Measurements from ENCODE around the gene CIROP. TPM values are rescaled to one million over a fixed set of nuclear protein-coding genes. Genes with fewer than 3 reads are reported as not detected.

CIROP gene
- total and polyA plus RNA-seq, 3 experiments from 2014 or later = not detected

GRCh38 chr14:23127861-23128260 is 23.1 kb upstream of the CIROP start:
- ChIA-PET POLR2A (no interaction called here), CTCF (interaction anchor here (3.8 kb wide), 1 partner anchor 7 kb away, joined by 19 read pairs; no protein-coding TSS in a partner anchor)
- Histone ChIP-seq H3K36me3 (ENCODE audit: insufficient read depth, low read length) (no peaks in the 10 kb centered on the region), H3K27me3 (ENCODE audit: insufficient read depth, low read length, poor library complexity, severe bottlenecking) (no peaks in the 10 kb centered on the region), H3K27ac (ENCODE audit: low read depth, low read length) (no peak overlapping the region), H3K4me3 (ENCODE audit: low read length) (no peak overlapping the region), H3K4me1 (ENCODE audit: insufficient read depth, low read length) (no peaks in the 10 kb centered on the region), H3K9me3 (ENCODE audit: low read length) (no peaks in the 10 kb centered on the region)
- Mint-ChIP-seq H3K27me3 (peaks cover 9 to 16% of the 10 kb centered on the region in 2 donors), H3K27ac (peak overlapping the region in 1 of 8 donors; percentile 49), H3K9me3 (no peaks in the 10 kb centered on the region), H3K4me3 (no peak overlapping the region), H3K4me1 (peaks cover 0 to 7% (median 1%) of the 10 kb centered on the region in 3 donors), H3K36me3 (no peaks in the 10 kb centered on the region)
- DNase-seq = no peak

- H3K36me3 ChIP-seq (ENCODE audit: insufficient read depth, low read length) = no peaks in the 10 kb centered on the region
- ChIA-PET POLR2A (no interaction called here), CTCF (no interaction called here)
- peaks cover 1% of the 10 kb centered on the region for H3K4me1 ChIP-seq (ENCODE audit: insufficient read depth, low read length)
- no peaks in the 10 kb centered on the region for H3K9me3 ChIP-seq (ENCODE audit: low read length)
- H3K27ac Mint-ChIP-seq = no peak overlapping the region
- no peak for DNase-seq
- H3K4me3 ChIP-seq (ENCODE audit: low read length) = no peak overlapping the region
- no peaks in the 10 kb centered on the region for H3K9me3 Mint-ChIP-seq
- H3K4me3 Mint-ChIP-seq = no peak overlapping the region
- H3K27me3 Mint-ChIP-seq = peaks cover 9 to 16% of the 10 kb centered on the region in 2 donors
- no peaks in the 10 kb centered on the region for H3K36me3 Mint-ChIP-seq
- no peak overlapping the region for H3K27ac ChIP-seq (ENCODE audit: low read depth, low read length)
- H3K4me1 Mint-ChIP-seq = peaks cover 0 to 7% (median 1%) of the 10 kb centered on the region in 3 donors
- H3K27me3 ChIP-seq (ENCODE audit: insufficient read depth, low read length, poor library complexity, severe bottlenecking) = no peaks in the 10 kb centered on the region
Measured at GRCh38 chr14:23126548-23127278, 21.9 kb upstream of the CIROP start.

GRCh38 chr14:23125933-23126524 is 21.2 kb upstream of the CIROP start:
- H3K4me1 Mint-ChIP-seq = peaks cover 6 to 13% (median 7%) of the 10 kb centered on the region in 3 donors
- H3K4me1 ChIP-seq (ENCODE audit: insufficient read depth, low read length) = peaks cover 8% of the 10 kb centered on the region
- DNase-seq = no peak
- no peaks in the 10 kb centered on the region for H3K36me3 ChIP-seq (ENCODE audit: insufficient read depth, low read length)
- no peak overlapping the region for H3K27ac ChIP-seq (ENCODE audit: low read depth, low read length)
- H3K9me3 Mint-ChIP-seq = no peaks in the 10 kb centered on the region
- no peak overlapping the region for H3K4me3 Mint-ChIP-seq
- H3K27me3 Mint-ChIP-seq = peaks cover 9 to 12% of the 10 kb centered on the region in 2 donors
- ChIA-PET POLR2A (no interaction called here), CTCF (no interaction called here)
- H3K9me3 ChIP-seq (ENCODE audit: low read length) = no peaks in the 10 kb centered on the region
- H3K27me3 ChIP-seq (ENCODE audit: insufficient read depth, low read length, poor library complexity, severe bottlenecking) = no peaks in the 10 kb centered on the region
- no peak overlapping the region for H3K4me3 ChIP-seq (ENCODE audit: low read length)
- H3K27ac Mint-ChIP-seq = peak overlapping the region in 1 of 8 donors; percentile 24
- H3K36me3 Mint-ChIP-seq = no peaks in the 10 kb centered on the region

GRCh38 chr14:23125011-23125410 is 20.2 kb upstream of the CIROP start:
- Histone ChIP-seq H3K27ac (ENCODE audit: low read depth, low read length) (no peak overlapping the region), H3K27me3 (ENCODE audit: insufficient read depth, low read length, poor library complexity, severe bottlenecking) (no peaks in the 10 kb centered on the region), H3K4me3 (ENCODE audit: low read length) (no peak overlapping the region), H3K4me1 (ENCODE audit: insufficient read depth, low read length) (peaks cover 18% of the 10 kb centered on the region), H3K9me3 (ENCODE audit: low read length) (no peaks in the 10 kb centered on the region), H3K36me3 (ENCODE audit: insufficient read depth, low read length) (no peaks in the 10 kb centered on the region)
- Mint-ChIP-seq H3K36me3 (no peaks in the 10 kb centered on the region), H3K4me3 (no peak overlapping the region), H3K4me1 (peaks cover 17 to 23% (median 17%) of the 10 kb centered on the region in 3 donors), H3K9me3 (no peaks in the 10 kb centered on the region), H3K27ac (no peak overlapping the region), H3K27me3 (peaks cover 9 to 12% of the 10 kb centered on the region in 2 donors)
- no peak for DNase-seq
- POLR2A ChIA-PET = no interaction called here
- CTCF ChIA-PET = interaction anchor here (2.6 kb wide), 1 partner anchor 62 kb away, joined by 8 read pairs; no protein-coding TSS in a partner anchor

- Mint-ChIP-seq H3K9me3 (no peaks in the 10 kb centered on the region), H3K36me3 (no peaks in the 10 kb centered on the region), H3K27ac (peak overlapping the region in 1 of 8 donors; percentile 21), H3K4me3 (no peak overlapping the region), H3K27me3 (peaks cover 9% of the 10 kb centered on the region in 2 donors), H3K4me1 (peaks cover 22 to 29% (median 23%) of the 10 kb centered on the region in 3 donors)
- Histone ChIP-seq H3K27ac (ENCODE audit: low read depth, low read length) (no peak overlapping the region), H3K4me1 (ENCODE audit: insufficient read depth, low read length) (peaks cover 24% of the 10 kb centered on the region), H3K27me3 (ENCODE audit: insufficient read depth, low read length, poor library complexity, severe bottlenecking) (no peaks in the 10 kb centered on the region), H3K4me3 (ENCODE audit: low read length) (no peak overlapping the region), H3K36me3 (ENCODE audit: insufficient read depth, low read length) (no peaks in the 10 kb centered on the region), H3K9me3 (ENCODE audit: low read length) (no peaks in the 10 kb centered on the region)
- ChIA-PET CTCF (interaction anchor here (1.7 to 2.6 kb wide), 2 partner anchors 62 to 197 kb away, joined by 4 to 8 read pairs; partner anchors contain the start of gene PABPN1), POLR2A (no interaction called here)
- no peak for DNase-seq
Measured at GRCh38 chr14:23124337-23124954, 19.7 kb upstream of the CIROP start.

GRCh38 chr14:23123419-23123818 is 18.6 kb upstream of the CIROP start:
- no peaks in the 10 kb centered on the region for H3K9me3 Mint-ChIP-seq
- H3K27me3 Mint-ChIP-seq = peaks cover 0 to 8% of the 10 kb centered on the region in 2 donors
- H3K4me3 Mint-ChIP-seq = no peak overlapping the region
- ChIA-PET POLR2A (no interaction called here), CTCF (interaction anchor here (1.0 to 2.6 kb wide), 4 partner anchors 55 to 198 kb away, joined by 3 to 8 read pairs (median 4); partner anchors contain the start of gene PABPN1)
- H3K27ac Mint-ChIP-seq = no peak overlapping the region
- H3K4me1 Mint-ChIP-seq = peaks cover 28 to 39% (median 29%) of the 10 kb centered on the region in 3 donors
- H3K36me3 Mint-ChIP-seq = no peaks in the 10 kb centered on the region
- Histone ChIP-seq H3K4me1 (ENCODE audit: insufficient read depth, low read length) (peaks cover 34% of the 10 kb centered on the region), H3K27me3 (ENCODE audit: insufficient read depth, low read length, poor library complexity, severe bottlenecking) (no peaks in the 10 kb centered on the region), H3K9me3 (ENCODE audit: low read length) (no peaks in the 10 kb centered on the region), H3K36me3 (ENCODE audit: insufficient read depth, low read length) (no peaks in the 10 kb centered on the region), H3K27ac (ENCODE audit: low read depth, low read length) (peak overlapping the region; percentile 41), H3K4me3 (ENCODE audit: low read length) (no peak overlapping the region)
- no peak for DNase-seq

- H3K36me3 Mint-ChIP-seq = no peaks in the 10 kb centered on the region
- peaks cover 47% of the 10 kb centered on the region for H3K4me1 ChIP-seq (ENCODE audit: insufficient read depth, low read length)
- peaks cover 0 to 5% of the 10 kb centered on the region in 2 donors for H3K27me3 Mint-ChIP-seq
- no peaks in the 10 kb centered on the region for H3K9me3 ChIP-seq (ENCODE audit: low read length)
- H3K9me3 Mint-ChIP-seq = no peaks in the 10 kb centered on the region
- no peak overlapping the region for H3K4me3 Mint-ChIP-seq
- DNase-seq = no peak
- H3K27ac Mint-ChIP-seq = peak overlapping the region in 1 of 8 donors; percentile 38
- H3K4me3 ChIP-seq (ENCODE audit: low read length) = no peak overlapping the region
- H3K36me3 ChIP-seq (ENCODE audit: insufficient read depth, low read length) = no peaks in the 10 kb centered on the region
- no peaks in the 10 kb centered on the region for H3K27me3 ChIP-seq (ENCODE audit: insufficient read depth, low read length, poor library complexity, severe bottlenecking)
- POLR2A ChIA-PET = no interaction called here
- no peak overlapping the region for H3K27ac ChIP-seq (ENCODE audit: low read depth, low read length)
- peaks cover 28 to 38% (median 28%) of the 10 kb centered on the region in 3 donors for H3K4me1 Mint-ChIP-seq
- CTCF ChIA-PET = interaction anchor here (0.8 to 2.9 kb wide), 8 partner anchors 23 to 258 kb away, joined by 3 to 17 read pairs (median 6); partner anchors contain the start of gene SLC7A8
Measured at GRCh38 chr14:23122086-23122485, 17.3 kb upstream of the CIROP start.

All from CD8-positive, alpha-beta memory T cell (primary cell).